ENCODE measurements around the gene ABCC1. TPM values are rescaled to one million over a fixed set of nuclear protein-coding genes. Genes with fewer than 3 reads are reported as not detected.
A peak's percentile ranks its signal among the peaks of the same experiment; 100 is the strongest.

The ABCC1 gene
- total RNA-seq, 2 donors from 2014 or later, result 22.0 to 22.2 TPM

DNA sequence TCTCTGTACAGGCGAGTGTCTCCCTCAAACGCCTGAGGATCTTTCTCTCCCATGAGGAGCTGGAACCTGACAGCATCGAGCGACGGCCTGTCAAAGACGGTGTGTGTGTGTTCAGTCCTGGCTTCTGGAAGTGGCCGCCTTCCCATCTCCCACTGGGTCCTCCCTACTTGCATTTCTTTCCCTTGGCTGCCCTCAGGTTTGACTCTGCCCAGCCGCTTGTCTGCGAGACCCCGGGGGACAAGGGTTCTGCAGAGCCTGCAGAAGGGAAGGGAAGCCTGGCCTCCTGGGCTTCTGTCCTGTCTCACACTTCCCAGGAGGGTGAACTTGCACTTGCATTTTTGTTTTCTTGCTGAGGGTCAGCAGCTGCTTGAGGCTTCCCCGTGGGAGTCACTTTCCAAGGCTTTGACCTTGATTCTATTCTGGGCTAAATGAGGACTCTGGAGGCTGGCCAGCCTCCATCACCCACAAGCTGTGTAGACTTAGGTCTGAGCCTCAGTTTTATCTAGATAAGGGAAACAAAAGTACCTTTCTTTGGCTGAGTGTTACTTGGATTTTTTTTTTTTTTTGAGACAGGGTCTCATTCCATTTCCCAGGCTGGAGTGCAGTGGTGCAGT is 122.3 kb downstream of the ABCC1 start:
- TF ChIP-seq, protein P1, sequence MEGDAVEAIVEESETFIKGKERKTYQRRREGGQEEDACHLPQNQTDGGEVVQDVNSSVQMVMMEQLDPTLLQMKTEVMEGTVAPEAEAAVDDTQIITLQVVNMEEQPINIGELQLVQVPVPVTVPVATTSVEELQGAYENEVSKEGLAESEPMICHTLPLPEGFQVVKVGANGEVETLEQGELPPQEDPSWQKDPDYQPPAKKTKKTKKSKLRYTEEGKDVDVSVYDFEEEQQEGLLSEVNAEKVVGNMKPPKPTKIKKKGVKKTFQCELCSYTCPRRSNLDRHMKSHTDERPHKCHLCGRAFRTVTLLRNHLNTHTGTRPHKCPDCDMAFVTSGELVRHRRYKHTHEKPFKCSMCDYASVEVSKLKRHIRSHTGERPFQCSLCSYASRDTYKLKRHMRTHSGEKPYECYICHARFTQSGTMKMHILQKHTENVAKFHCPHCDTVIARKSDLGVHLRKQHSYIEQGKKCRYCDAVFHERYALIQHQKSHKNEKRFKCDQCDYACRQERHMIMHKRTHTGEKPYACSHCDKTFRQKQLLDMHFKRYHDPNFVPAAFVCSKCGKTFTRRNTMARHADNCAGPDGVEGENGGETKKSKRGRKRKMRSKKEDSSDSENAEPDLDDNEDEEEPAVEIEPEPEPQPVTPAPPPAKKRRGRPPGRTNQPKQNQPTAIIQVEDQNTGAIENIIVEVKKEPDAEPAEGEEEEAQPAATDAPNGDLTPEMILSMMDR (IDR thresholded peaks at IDR 0.05), result no peak
- intact Hi-C loops (cut with DNase I), result no loop called here

DNA sequence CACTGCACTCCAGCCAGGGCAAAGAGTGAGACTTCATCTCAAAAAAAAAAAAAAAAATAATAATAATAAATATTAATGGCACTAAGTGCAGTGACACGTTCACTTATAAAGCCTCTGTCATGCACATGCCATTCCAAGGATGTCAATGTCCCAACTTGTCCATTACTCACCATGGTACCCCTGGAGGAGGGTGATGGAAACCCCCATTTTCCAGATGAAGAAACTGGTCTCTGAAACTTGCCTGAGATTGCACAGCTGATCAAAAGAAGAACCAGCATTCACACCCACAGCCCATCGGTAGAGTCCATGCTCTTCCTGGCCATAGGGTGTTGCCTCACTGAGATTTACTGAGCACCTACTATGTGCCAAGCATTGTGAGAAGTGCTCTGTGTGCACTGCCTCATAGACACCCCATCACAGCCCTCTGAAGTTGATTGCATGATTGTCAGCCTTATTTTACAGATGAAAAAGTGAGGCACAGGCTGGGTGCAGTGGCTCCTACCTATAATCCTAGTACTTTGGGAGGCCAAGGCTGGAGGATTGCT is 123.7 kb downstream of the ABCC1 start:
- Histone ChIP-seq H3K9me3 (no peaks in the 10 kb centered on the region), H3K4me1 (no peaks in the 10 kb centered on the region), H3K36me3 (no peaks in the 10 kb centered on the region), H3K9ac (ENCODE audit: low read depth in 2 of 2, low read length in 2 of 2) (no peak overlapping the region), H3K4me3 (no peak overlapping the region), H3K27ac (no peak overlapping the region), H3K27me3 (no peaks in the 10 kb centered on the region)
- TF ChIP-seq, protein P1 (IDR thresholded peaks at IDR 0.05), result no peak
- intact Hi-C loops (cut with DNase I), result no loop called here
- DNase-seq, result no peak

More for the DNA sequence above, 122.3 kb downstream of the ABCC1 start:
- Histone ChIP-seq H3K9ac (ENCODE audit: low read depth in 2 of 2, low read length in 2 of 2) (no peak overlapping the region), H3K9me3 (no peaks in the 10 kb centered on the region), H3K4me1 (no peaks in the 10 kb centered on the region), H3K4me3 (no peak overlapping the region), H3K27me3 (no peaks in the 10 kb centered on the region), H3K27ac (no peak overlapping the region), H3K36me3 (no peaks in the 10 kb centered on the region)
- no peak for DNase-seq

DNA sequence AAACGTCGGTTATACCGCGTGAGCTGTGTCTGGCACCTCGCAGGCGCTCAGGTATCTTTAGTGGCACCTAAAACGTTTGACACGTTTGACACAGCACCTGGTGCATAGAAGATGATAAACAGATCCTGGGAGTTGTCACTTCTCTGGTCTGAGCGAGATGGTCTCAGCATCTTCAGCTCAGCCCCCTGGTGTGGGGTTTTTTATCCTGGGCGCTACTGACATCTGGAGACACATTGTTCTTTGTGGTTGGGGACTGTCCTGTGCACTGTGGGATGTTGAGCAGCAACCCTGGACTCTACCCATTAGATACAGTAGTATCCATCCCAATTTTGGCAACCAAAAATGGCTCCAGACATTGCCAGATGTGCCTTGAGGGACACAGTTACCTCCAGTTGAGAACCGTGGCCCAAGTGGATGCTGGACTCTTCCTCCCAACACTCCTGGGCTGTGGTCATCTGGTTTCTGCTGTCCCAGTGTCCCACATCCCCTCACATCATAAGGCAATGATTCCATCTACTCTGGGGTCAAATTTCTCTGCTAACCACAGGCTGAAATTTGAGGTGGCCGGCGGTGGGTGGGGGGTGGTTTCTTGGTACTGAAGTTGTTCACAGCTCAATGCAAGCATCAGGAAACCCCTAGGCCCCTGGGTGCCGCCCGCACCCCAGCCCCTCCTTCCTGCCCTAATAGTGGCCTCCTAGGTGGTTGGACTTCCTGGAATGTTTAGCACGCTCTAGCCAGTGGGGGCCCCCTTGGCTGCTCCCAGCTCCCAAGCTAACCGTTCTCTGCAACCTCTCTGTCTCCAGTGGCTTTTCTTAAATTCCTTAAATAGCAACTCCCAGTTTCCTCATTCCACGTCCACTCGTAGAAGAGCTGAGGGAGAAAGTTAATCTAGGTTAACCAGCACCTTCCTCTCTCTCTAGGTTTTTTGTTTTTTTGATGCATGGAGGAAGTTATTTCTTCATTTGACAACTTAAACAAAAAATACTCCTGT is 124.8 kb downstream of the ABCC1 start:
- Histone ChIP-seq H3K27ac (no peak overlapping the region), H3K4me1 (no peaks in the 10 kb centered on the region), H3K4me3 (no peak overlapping the region), H3K9me3 (no peaks in the 10 kb centered on the region), H3K27me3 (no peaks in the 10 kb centered on the region), H3K36me3 (no peaks in the 10 kb centered on the region), H3K9ac (ENCODE audit: low read depth in 2 of 2, low read length in 2 of 2) (no peak overlapping the region)
- TF ChIP-seq, protein P1 (IDR thresholded peaks at IDR 0.05), result no peak
- intact Hi-C loops (cut with DNase I), result no loop called here
- DNase-seq, result no peak

DNA sequence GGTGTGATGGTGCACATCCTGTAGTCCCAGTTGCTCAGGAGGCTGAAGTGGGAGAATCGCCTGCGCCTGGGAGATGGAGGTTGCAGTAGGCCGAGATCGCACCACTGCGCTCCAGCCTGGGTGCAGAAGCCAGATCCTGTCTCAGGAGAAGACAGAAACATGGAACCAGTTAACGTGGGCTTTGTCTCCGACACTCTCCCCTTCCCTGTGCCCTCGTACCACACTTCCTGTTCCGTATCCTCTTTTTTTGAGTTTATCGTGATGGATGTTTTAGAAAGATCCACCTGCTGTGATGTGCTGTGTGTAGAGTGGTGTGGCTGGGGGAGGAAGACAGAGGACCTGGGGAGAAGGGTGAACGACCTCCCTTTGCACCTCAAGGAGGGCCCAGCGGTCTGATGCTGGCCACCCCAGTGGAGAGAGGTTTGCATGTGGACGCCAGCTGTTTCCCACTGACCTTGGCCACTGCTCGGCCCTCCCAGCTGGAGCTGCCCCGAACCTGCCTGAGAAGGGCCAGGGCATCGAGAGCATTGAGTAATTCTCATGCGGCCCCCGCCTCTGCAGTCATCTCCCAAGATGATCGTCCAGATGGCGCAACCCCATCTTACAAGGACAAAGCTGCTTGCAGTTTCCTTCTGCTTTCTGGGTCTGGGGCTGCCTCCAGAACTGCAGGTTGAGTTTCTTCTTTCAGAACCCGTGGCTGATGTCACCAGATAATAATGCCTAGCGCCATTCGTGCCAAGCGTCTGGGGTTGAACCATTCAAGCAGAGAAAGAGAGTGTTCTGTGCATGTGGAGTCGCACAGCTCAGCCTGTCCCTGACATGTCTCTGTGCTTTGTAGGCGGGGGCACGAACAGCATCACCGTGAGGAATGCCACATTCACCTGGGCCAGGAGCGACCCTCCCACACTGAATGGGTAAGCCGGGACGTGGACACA is 126.3 kb downstream of the ABCC1 start:
- intact Hi-C loops (cut with DNase I), result no loop called here
- Histone ChIP-seq H3K36me3 (no peaks in the 10 kb centered on the region), H3K9ac (ENCODE audit: low read depth in 2 of 2, low read length in 2 of 2) (no peak overlapping the region)

More for the DNA sequence above, 126.3 kb downstream of the ABCC1 start:
- TF ChIP-seq, protein P1 (IDR thresholded peaks at IDR 0.05), result no peak
- Histone ChIP-seq H3K4me3 (no peak overlapping the region), H3K9me3 (no peaks in the 10 kb centered on the region), H3K27ac (peak overlapping the region; percentile 2), H3K27me3 (no peaks in the 10 kb centered on the region), H3K4me1 (no peaks in the 10 kb centered on the region)
- DNase-seq, result peak; percentile 24

All from colonic mucosa (tissue), 4 donors.